CD14-positive monocyte (primary cell): Measurements from ENCODE around the gene TBX2. TPM values are rescaled to one million over a fixed set of nuclear protein-coding genes. Genes with fewer than 3 reads are reported as not detected.

Source experiments
- DNase-seq, 3 donors: peaks; one replicate each; pipeline ENCODE4 v3.0.0-alpha.2; 2011 to 2022
- H2AFZ ChIP-seq: 2 replicates; pipeline ENCODE4 v1.6.0; 2012; ENCODE audit warnings: mild to moderate bottlenecking, low read depth, low read length, inconsistent platforms; ENCODE audit not compliant: insufficient read depth, poor library complexity, severe bottlenecking
- H3K27ac ChIP-seq, 2 donors: 1 replicate in 1 of 2; 2 replicates in 1 of 2; pipeline ENCODE4 v1.5.1; 2012 to 2013; ENCODE audit warnings: low read length in 2 of 2, control low read depth in 1 of 2, inconsistent platforms in 1 of 2, low read depth in 1 of 2, mild to moderate bottlenecking in 1 of 2
- H3K27me3 ChIP-seq, 2 donors: one replicate each; pipeline versions ENCODE4 v1.6.0 to v1.6.1; 2011 to 2013; ENCODE audit warnings: low read length in 2 of 2; ENCODE audit not compliant: control insufficient read depth in 2 of 2, insufficient read depth in 2 of 2
- H3K36me3 ChIP-seq, 2 donors: replicated peaks in 1 of 2; 1 replicate in 1 of 2; 2 replicates in 1 of 2; pipeline versions ENCODE4 v1.5.1 to v1.6.1; 2012 to 2013; ENCODE audit warnings: low read length in 2 of 2, control low read depth in 1 of 2, inconsistent platforms in 1 of 2, mild to moderate bottlenecking in 1 of 2; ENCODE audit not compliant: insufficient read depth in 2 of 2, control insufficient read depth in 1 of 2
- H3K4me1 ChIP-seq, 2 donors: 1 replicate in 1 of 2; 2 replicates in 1 of 2; pipeline versions ENCODE4 v1.5.1 to v1.6.1; 2012 to 2013; ENCODE audit warnings: low read length in 2 of 2, control low read depth in 1 of 2, inconsistent platforms in 1 of 2, mild to moderate bottlenecking in 1 of 2, moderate library complexity in 1 of 2; ENCODE audit not compliant: insufficient read depth in 2 of 2, control insufficient read depth in 1 of 2
- H3K4me2 ChIP-seq: replicated peaks from 2 replicates; pipeline ENCODE3; 2012; ENCODE audit warnings: low read length, moderate library complexity, mild to moderate bottlenecking; ENCODE audit not compliant: poor library complexity, severe bottlenecking; ENCODE audit errors: extremely low read depth
- H3K4me3 ChIP-seq, 3 experiments: fragments of 200-600 bp in 1 of 3; sonication (generic) in 1 of 3; replicated peaks in 1 of 3; 1 replicate in 2 of 3; 2 replicates in 1 of 3; pipeline ENCODE4 v1.5.1; 2011 to 2013; ENCODE audit warnings: low read length in 3 of 3, mild to moderate bottlenecking in 3 of 3, control low read depth in 2 of 3, low read depth in 2 of 3, inconsistent platforms in 1 of 3, moderate library complexity in 1 of 3
- H3K79me2 ChIP-seq: 2 replicates; pipeline ENCODE4 v1.6.0; 2012; ENCODE audit warnings: mild to moderate bottlenecking, control low read depth, inconsistent platforms, low read length, moderate library complexity; ENCODE audit not compliant: insufficient read depth
- H3K9ac ChIP-seq: 2 replicates; pipeline ENCODE4 v1.6.0; 2017; ENCODE audit warnings: low read length, mild to moderate bottlenecking; ENCODE audit not compliant: insufficient read depth, poor library complexity, severe bottlenecking
- H3K9me3 ChIP-seq, 2 donors: replicated peaks in 1 of 2; 1 replicate in 1 of 2; 2 replicates in 1 of 2; pipeline versions ENCODE4 v1.5.1 to v1.6.1; 2012 to 2013; ENCODE audit warnings: low read length in 2 of 2, control low read depth in 1 of 2; ENCODE audit not compliant: control insufficient read depth in 1 of 2, insufficient read depth in 1 of 2
- H4K20me1 ChIP-seq: 2 replicates; pipeline ENCODE4 v1.6.0; 2012; ENCODE audit warnings: mild to moderate bottlenecking, low read length, control low read depth, moderate library complexity; ENCODE audit not compliant: insufficient read depth
- H3K27ac Mint-ChIP-seq, 7 donors: one replicate each; pipeline ENCODE4 v1.8.0; 2020; ENCODE audit warnings: mild to moderate bottlenecking in 7 of 7, mixed read lengths in 7 of 7, moderate library complexity in 6 of 7, inconsistent platforms in 2 of 7
- H3K27me3 Mint-ChIP-seq, 3 donors: one replicate each; pipeline ENCODE4 v1.8.0; 2021 to 2022; ENCODE audit warnings: low read depth in 3 of 3, mild to moderate bottlenecking in 3 of 3, mixed read lengths in 3 of 3, moderate library complexity in 3 of 3, inconsistent platforms in 1 of 3
- H3K36me3 Mint-ChIP-seq, 2 donors: one replicate each; pipeline ENCODE4 v1.8.0; 2020; ENCODE audit warnings: mixed read lengths in 2 of 2, inconsistent platforms in 1 of 2, mild to moderate bottlenecking in 1 of 2
- H3K4me1 Mint-ChIP-seq: one replicate; pipeline ENCODE4 v1.8.0; 2020; ENCODE audit warnings: mild to moderate bottlenecking, mixed read lengths
- H3K4me3 Mint-ChIP-seq, 2 donors: one replicate each; pipeline ENCODE4 v1.8.0; 2020; ENCODE audit warnings: mild to moderate bottlenecking in 2 of 2, mixed read lengths in 2 of 2, moderate library complexity in 1 of 2
- H3K9me3 Mint-ChIP-seq, 7 donors: one replicate each; pipeline ENCODE4 v1.8.0; 2020 to 2022; ENCODE audit warnings: mixed read lengths in 7 of 7, mild to moderate bottlenecking in 6 of 7, moderate library complexity in 6 of 7, inconsistent platforms in 2 of 7
- WGBS: methylation state at CpG from one replicate; pipeline ENCODE4 v1.1.5; 2013; ENCODE audit warnings: missing lambda C conversion rate; ENCODE audit not compliant: insufficient coverage; 5-methylcytosine and 5-hydroxymethylcytosine counted together
- intact Hi-C, 2 donors: fragments of 100-400 bp; cut with micrococcal nuclease; formaldehyde crosslinking; loops; one replicate each; pipeline versions ENCODE4 v1.15.0 to v1.15.1; 2023
- polyA plus RNA-seq, 3 donors: library from polyadenylated mRNA; depleted of rRNA in 1 of 3; unstranded in 2 of 3; stranded (reverse) in 1 of 3; fragments of 300-500 nt in 2 of 3; fragments of >200 nt in 1 of 3; fragmentation: Illumina TruSeq in 2 of 3; gene quantifications; 1 replicate in 2 of 3; 2 replicates in 1 of 3; pipeline ENCODE4 v1.2.3, GENCODE V29; 2012 to 2021
- TF ChIP-seq, protein P1 (sequence below): fragments of 200-600 bp; IDR thresholded peaks from one replicate; pipeline ENCODE4 v1.8.0; 2022; ENCODE audit warnings: antibody characterized with exemption, mild to moderate bottlenecking

TBX2 gene
- polyA plus RNA-seq, 3 donors: 0.03 TPM; not detected in 2

DNA sequence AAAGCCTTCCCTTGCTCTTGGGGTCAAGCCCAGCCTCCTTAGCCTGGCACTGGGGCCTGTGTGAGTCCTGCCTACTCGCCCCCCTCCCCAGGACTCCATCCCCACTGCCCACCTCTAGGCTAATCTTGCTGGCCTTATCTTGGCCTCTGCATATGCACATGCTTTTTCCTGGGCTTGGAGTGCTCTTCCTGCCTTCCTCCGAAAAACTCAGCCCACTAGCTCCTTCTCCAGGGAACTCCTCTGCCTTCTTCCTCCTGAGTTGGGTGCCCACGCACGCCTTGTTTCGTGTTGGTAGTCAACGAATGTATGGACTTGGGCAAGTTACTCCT lies 16.5 kb downstream of the TBX2 start:
- 96% methylated on average over 4 of the region's 6 CpGs for WGBS
- intact Hi-C loops: loop anchor here (10.0 kb wide), 1 partner anchor 139 kb away; no protein-coding TSS in a partner anchor
- Mint-ChIP-seq H3K27me3 (peaks cover 29 to 90% (median 47%) of the 10 kb centered on the region in 3 donors), H3K9me3 (peaks cover 0 to 16% (median 3%) of the 10 kb centered on the region in 7 donors), H3K36me3 (peaks cover 0 to 2% of the 10 kb centered on the region in 2 donors), H3K4me1 (peaks cover 8% of the 10 kb centered on the region), H3K27ac (no peak overlapping the region), H3K4me3 (peak overlapping the region in 1 of 2 donors; percentile 59)
- H3K4me2 ChIP-seq: no peak overlapping the region
- DNase-seq: no peak
- peaks cover 23 to 30% of the 10 kb centered on the region in 2 donors for H3K4me1 ChIP-seq
- no peak overlapping the region for H3K4me3 ChIP-seq
- peaks cover 19 to 63% of the 10 kb centered on the region in 2 donors for H3K27me3 ChIP-seq
- TF ChIP-seq, protein P1, sequence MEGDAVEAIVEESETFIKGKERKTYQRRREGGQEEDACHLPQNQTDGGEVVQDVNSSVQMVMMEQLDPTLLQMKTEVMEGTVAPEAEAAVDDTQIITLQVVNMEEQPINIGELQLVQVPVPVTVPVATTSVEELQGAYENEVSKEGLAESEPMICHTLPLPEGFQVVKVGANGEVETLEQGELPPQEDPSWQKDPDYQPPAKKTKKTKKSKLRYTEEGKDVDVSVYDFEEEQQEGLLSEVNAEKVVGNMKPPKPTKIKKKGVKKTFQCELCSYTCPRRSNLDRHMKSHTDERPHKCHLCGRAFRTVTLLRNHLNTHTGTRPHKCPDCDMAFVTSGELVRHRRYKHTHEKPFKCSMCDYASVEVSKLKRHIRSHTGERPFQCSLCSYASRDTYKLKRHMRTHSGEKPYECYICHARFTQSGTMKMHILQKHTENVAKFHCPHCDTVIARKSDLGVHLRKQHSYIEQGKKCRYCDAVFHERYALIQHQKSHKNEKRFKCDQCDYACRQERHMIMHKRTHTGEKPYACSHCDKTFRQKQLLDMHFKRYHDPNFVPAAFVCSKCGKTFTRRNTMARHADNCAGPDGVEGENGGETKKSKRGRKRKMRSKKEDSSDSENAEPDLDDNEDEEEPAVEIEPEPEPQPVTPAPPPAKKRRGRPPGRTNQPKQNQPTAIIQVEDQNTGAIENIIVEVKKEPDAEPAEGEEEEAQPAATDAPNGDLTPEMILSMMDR: no peak
- H3K36me3 ChIP-seq: no peaks in the 10 kb centered on the region
- no peak overlapping the region for H3K27ac ChIP-seq
- H4K20me1 ChIP-seq: no peaks in the 10 kb centered on the region
- H2AFZ ChIP-seq: no peak overlapping the region
- no peak overlapping the region for H3K9ac ChIP-seq
- peaks cover 0 to 4% of the 10 kb centered on the region in 2 donors for H3K9me3 ChIP-seq
- H3K79me2 ChIP-seq: no peaks in the 10 kb centered on the region

DNA sequence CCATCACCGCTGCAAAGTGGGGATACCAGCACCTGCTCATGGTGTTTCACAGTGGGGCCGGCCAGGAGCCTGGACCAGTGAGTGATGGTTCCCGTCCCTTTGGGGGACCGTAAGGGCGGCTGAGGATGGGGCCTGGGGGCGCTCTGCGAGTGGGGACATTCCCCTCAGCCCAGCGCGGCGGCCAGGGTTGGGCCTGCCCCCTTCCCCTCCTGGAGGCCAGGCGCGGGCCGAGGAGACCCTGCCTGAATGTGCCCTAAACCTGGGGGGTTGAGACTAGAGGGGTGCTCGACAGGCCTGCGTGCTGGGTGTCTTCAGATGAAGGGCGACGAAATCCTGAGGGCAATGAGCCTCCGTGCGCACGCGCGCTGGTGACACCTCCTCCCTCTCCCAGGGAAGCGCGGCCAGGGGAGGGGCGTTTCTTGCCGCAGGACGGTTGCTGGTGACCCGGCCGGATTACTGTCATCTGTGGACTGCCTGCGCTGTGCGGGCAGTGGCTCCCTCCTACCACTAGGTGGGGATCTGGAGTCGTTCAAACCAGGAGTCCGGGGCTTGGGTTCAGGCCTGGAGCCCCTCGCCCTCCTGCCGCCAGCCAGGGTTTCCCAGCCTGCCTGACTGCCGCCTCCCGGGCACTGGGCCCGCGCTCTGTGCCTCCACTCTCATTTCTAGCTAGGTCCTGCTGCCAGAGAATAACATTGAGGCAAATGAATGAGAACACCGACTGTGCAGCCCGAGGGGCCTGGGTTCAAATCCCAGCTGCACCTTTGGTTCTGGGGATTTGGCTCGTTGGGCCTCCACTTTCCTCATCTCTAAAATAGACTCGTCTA lies 17.1 kb downstream of the TBX2 start:
- Histone ChIP-seq H3K27me3 (peaks cover 14 to 60% of the 10 kb centered on the region in 2 donors), H3K36me3 (no peaks in the 10 kb centered on the region), H3K4me1 (peaks cover 17 to 25% of the 10 kb centered on the region in 2 donors), H2AFZ (peak overlapping the region; percentile 15), H4K20me1 (no peaks in the 10 kb centered on the region), H3K79me2 (no peaks in the 10 kb centered on the region), H3K4me2 (peak overlapping the region; percentile 17), H3K4me3 (no peak overlapping the region), H3K9me3 (no peaks in the 10 kb centered on the region), H3K27ac (no peak overlapping the region), H3K9ac (no peak overlapping the region)
- H3K4me3 Mint-ChIP-seq: peak overlapping the region in 1 of 2 donors; percentile 68
- intact Hi-C loops: loop anchor here (10.0 kb wide), 1 partner anchor 138 kb away; no protein-coding TSS in a partner anchor
- 15% methylated on average over 31 of the region's 43 CpGs for WGBS
- TF ChIP-seq, protein P1: peak; percentile 94
- peaks cover 0 to 11% (median 0%) of the 10 kb centered on the region in 7 donors for H3K9me3 Mint-ChIP-seq
- DNase-seq: peak; percentile 64 to 80 (median 67)
- peaks cover 5% of the 10 kb centered on the region for H3K4me1 Mint-ChIP-seq
- H3K27me3 Mint-ChIP-seq: peaks cover 25 to 88% (median 46%) of the 10 kb centered on the region in 3 donors
- peaks cover 0 to 2% of the 10 kb centered on the region in 2 donors for H3K36me3 Mint-ChIP-seq
- H3K27ac Mint-ChIP-seq: no peak overlapping the region
